ENCODE results near the gene C18orf63.
"Not testable (repeated sequence)": the region's sequence is repeated elsewhere in the genome, so short reads cannot be mapped to it uniquely, and the experiment has no call there.

The C18orf63 gene

DNA sequence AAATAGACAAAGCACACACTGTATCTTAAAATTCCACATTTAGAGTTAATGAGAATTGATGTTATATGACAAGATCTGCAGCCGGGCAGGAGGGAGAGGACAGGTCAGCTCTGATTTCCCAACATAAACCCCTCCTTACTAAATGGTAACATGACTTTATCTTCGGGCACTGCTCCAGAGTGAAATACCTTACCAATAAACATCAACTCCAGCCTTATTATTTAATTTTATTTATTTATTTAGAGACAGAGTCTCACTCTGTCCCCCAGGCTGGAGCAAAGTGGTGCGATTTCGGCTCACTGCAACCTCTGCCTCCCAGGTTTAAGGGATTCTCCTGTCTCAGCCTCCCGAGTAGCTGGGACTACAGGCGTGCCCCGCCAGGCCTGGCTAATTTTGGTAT, 25.6 kb upstream of the C18orf63 start:
- DNase-seq (ENCODE audit: low read depth): no peak
- peak overlapping the region; percentile 90 for H3K4me3 ChIP-seq (ENCODE audit: control insufficient read depth, low read depth, low read length)
- TF ChIP-seq, protein P1, sequence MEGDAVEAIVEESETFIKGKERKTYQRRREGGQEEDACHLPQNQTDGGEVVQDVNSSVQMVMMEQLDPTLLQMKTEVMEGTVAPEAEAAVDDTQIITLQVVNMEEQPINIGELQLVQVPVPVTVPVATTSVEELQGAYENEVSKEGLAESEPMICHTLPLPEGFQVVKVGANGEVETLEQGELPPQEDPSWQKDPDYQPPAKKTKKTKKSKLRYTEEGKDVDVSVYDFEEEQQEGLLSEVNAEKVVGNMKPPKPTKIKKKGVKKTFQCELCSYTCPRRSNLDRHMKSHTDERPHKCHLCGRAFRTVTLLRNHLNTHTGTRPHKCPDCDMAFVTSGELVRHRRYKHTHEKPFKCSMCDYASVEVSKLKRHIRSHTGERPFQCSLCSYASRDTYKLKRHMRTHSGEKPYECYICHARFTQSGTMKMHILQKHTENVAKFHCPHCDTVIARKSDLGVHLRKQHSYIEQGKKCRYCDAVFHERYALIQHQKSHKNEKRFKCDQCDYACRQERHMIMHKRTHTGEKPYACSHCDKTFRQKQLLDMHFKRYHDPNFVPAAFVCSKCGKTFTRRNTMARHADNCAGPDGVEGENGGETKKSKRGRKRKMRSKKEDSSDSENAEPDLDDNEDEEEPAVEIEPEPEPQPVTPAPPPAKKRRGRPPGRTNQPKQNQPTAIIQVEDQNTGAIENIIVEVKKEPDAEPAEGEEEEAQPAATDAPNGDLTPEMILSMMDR (conservative IDR thresholded peaks at IDR 0.05; ENCODE audit: control insufficient read depth, insufficient read depth, low read depth, low read length): no peak

DNA sequence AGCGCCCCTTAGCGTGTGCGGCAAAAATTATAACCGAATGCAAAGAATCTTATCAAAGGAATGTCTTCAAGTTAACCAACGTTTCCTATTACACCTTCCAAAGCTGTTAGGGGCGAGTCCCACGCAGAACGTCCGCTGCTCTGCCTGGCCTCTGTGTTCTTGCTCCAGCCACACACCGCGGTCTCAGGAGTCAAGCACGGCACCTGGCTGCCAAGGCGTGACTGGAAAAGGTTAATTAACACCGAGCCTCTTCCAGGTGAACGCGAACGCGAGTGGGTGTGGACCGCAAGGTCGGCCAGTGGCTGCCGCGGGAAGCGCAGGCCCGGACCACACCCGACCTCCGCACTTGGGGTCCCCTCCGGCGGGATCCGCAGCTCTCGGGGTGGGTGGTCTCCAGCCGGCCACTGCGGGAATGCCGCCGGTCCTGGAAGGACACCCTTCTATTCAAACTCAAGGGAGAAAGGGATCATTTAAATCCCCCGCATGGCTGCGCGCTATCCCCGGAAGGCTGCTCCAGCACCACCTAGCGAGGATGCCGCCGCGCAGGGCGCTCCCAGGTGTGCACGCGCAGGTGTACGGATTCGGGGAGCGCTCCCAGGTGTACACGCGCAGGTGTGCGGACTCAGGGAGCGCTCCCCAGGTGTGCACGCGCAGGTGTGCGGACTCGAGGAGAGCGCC, 24.7 kb upstream of the C18orf63 start:
- H3K4me3 ChIP-seq (ENCODE audit: control insufficient read depth, low read depth, low read length): peak overlapping the region; percentile 90
- DNase-seq (ENCODE audit: low read depth): no peak
- TF ChIP-seq, protein P1 (conservative IDR thresholded peaks at IDR 0.05; ENCODE audit: control insufficient read depth, insufficient read depth, low read depth, low read length): no peak

DNA sequence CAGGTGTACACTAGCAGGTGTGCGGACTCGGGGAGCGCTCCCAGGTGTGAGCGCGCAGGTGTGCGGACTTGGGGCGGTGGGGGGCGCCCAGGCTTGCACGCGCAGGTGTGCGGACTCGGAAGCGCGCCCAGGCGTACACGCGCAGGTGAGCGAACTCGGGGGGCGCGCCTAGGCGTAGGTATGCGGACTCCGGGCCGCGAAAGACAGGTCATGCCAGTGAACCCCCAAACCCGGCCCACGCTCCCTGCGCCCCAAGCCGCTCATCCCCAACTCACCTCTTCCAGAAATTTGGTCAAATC, 24.2 kb upstream of the C18orf63 start:
- DNase-seq (ENCODE audit: low read depth): no peak
- H3K4me3 ChIP-seq (ENCODE audit: control insufficient read depth, low read depth, low read length): peak overlapping the region; percentile 90
- TF ChIP-seq, protein P1 (conservative IDR thresholded peaks at IDR 0.05; ENCODE audit: control insufficient read depth, insufficient read depth, low read depth, low read length): no peak

DNA sequence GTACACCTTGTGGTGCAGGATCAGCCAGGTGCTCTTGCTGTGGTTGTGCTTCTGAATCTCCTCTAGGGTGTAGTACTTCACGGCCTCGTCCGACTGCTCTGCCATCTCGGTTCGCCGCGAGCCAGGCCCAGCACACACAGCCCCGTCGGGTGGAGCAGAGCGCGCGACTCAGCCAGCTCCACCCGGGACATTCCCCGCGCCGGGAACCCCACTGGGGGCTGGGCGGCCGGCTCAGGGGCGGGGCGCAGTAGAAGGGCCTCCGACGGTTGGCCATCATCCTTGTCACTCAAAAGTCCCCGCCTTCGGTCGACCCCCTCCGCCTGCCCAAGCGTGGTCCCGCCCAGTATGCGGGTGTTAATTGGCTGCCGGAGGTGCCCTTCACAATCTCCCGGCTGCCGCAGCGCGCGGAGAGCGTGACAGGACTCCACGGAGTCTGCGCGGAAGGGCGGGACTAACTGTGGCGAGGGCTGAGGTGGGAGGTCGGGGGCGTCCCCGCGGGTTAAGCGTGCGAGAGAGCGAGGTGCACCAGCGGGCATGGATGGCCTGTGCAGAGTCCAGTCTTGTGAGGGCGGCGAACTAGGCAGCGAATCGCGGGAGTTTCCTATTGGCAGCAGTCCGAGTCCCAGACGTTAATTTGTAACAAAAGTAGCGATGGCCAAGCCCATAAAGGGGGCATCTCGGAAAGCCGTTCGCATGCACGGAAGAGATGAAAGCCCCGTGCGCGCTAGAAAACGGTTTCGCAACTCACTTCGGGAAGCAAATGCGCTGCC, 23.7 kb upstream of the C18orf63 start, which contains the start of gene CYB5A:
Gene CYB5A, minus strand, starts transcription at position 193 of the 770 bp plus-strand sequence. Its CDS starts 88 bp downstream, at position 105.
- TF ChIP-seq, protein P1 (conservative IDR thresholded peaks at IDR 0.05; ENCODE audit: control insufficient read depth, insufficient read depth, low read depth, low read length): peak; percentile 1
- peak; percentile 93 for DNase-seq (ENCODE audit: low read depth)
- peak within 1 kb of the TSS; percentile 90 for H3K4me3 ChIP-seq (ENCODE audit: control insufficient read depth, low read depth, low read length)

DNA sequence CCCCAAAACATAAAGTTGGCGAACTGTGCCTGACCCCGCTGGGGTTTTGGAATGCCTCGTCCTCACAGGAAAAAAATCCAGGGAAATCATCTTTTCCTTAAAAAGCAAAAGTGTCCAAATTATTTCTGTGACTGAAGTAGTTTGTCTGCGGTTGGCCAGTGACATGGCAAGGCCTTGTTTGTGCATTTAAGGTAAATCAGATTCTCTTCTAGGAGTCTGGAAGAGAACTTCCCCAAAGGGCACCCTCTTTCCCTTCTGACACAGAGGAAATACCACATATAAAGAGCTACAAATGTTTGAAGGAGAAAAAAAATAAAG, 23.1 kb upstream of the C18orf63 start:
- no peak for DNase-seq (ENCODE audit: low read depth)
- H3K4me3 ChIP-seq (ENCODE audit: control insufficient read depth, low read depth, low read length): peak overlapping the region; percentile 90
- TF ChIP-seq, protein P1 (conservative IDR thresholded peaks at IDR 0.05; ENCODE audit: control insufficient read depth, insufficient read depth, low read depth, low read length): no peak

DNA sequence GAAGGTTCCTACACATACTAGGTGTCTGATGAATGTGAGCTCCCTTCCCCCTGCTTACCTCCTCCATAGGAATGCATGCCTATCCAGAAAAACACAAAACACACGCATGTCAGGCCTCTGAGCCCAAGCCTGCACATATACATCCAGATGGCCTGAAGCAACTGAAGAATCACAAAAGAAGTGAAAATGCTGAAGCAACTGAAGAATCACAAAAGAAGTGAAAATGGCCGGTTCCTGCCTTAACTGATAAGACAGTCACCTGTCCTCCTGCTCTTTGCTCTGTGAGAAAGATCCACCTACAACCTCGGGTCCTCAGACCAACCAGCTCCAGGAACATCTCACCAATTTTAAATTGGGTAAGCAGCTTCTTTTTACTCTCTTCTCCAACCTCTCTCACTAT, 22.7 kb upstream of the C18orf63 start:
- not testable (repeated sequence) for DNase-seq (ENCODE audit: low read depth)

DNA sequence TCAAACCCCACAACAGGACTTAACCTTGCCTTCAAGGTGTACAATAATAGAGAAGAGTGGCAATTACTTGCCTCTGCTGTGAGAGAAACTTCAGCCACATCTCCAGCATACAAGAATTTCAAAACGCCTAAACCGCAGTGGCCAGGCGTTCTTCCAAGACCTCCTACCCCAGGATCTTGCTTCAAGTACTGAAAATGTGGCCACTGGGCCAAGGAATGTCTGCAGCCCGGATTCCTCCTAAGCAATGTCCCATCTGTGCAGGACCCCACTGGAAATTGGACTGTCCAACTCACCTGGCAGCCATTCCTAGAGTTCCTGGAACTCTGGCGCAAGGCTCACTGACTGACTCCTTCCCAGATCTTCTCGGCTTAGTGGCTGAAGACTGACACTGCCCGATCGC, 21.1 kb upstream of the C18orf63 start:
- TF ChIP-seq, protein P1 (conservative IDR thresholded peaks at IDR 0.05; ENCODE audit: control insufficient read depth, insufficient read depth, low read depth, low read length): no peak
- no peak overlapping the region for H3K4me3 ChIP-seq (ENCODE audit: control insufficient read depth, low read depth, low read length)
- DNase-seq (ENCODE audit: low read depth): peak; percentile 89

More for the DNA sequence above, 22.7 kb upstream of the C18orf63 start:
- H3K4me3 ChIP-seq (ENCODE audit: control insufficient read depth, low read depth, low read length): not testable (repeated sequence)

All from fibroblast of mammary gland (primary cell).